Measurements from ENCODE around the gene FARSB. TPM values are rescaled to one million over a fixed set of nuclear protein-coding genes. Genes with fewer than 3 reads are reported as not detected.

Gene FARSB
- total RNA-seq, 4 donors from 2014 or later = 9.7 to 26.8 (median 20.9) TPM

DNA sequence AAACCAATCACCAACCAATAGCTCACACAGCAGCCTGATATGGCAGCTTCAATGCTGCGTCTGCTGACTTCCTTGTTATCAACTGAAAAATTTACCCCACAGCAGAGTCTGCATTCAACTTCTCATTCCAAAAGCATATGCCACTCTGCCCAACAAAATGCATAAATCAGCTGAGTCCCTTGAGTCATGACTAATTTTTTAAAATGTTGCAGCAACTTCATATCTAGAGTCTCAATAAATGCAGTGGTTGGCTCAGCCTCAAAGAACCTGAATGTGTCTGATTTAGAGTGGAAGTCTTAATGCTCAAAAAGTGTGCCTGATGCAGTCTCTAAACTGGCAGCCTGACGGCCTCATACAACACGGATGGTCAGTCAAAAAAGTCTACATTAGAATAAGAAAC, 46.5 kb downstream of the FARSB start:
- no peak for DNase-seq
- Histone ChIP-seq H3K27me3 (no peaks in the 10 kb centered on the region), H3K9me3 (no peaks in the 10 kb centered on the region), H3K4me1 (no peaks in the 10 kb centered on the region), H3K36me3 (peaks cover 0 to 76% (median 0%) of the 10 kb centered on the region in 3 donors), H3K27ac (no peak overlapping the region), H3K4me3 (no peak overlapping the region)
- 94 to 97% methylated on average over 3 of the region's 3 CpGs for WGBS, 2 donors
- intact Hi-C loops (cut with DNase I) = no loop called here
- TF ChIP-seq, protein P1, sequence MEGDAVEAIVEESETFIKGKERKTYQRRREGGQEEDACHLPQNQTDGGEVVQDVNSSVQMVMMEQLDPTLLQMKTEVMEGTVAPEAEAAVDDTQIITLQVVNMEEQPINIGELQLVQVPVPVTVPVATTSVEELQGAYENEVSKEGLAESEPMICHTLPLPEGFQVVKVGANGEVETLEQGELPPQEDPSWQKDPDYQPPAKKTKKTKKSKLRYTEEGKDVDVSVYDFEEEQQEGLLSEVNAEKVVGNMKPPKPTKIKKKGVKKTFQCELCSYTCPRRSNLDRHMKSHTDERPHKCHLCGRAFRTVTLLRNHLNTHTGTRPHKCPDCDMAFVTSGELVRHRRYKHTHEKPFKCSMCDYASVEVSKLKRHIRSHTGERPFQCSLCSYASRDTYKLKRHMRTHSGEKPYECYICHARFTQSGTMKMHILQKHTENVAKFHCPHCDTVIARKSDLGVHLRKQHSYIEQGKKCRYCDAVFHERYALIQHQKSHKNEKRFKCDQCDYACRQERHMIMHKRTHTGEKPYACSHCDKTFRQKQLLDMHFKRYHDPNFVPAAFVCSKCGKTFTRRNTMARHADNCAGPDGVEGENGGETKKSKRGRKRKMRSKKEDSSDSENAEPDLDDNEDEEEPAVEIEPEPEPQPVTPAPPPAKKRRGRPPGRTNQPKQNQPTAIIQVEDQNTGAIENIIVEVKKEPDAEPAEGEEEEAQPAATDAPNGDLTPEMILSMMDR (IDR thresholded peaks at IDR 0.05) = no peak
- no peak for TF ChIP-seq POLR2A (IDR thresholded peaks at IDR 0.05)

DNA sequence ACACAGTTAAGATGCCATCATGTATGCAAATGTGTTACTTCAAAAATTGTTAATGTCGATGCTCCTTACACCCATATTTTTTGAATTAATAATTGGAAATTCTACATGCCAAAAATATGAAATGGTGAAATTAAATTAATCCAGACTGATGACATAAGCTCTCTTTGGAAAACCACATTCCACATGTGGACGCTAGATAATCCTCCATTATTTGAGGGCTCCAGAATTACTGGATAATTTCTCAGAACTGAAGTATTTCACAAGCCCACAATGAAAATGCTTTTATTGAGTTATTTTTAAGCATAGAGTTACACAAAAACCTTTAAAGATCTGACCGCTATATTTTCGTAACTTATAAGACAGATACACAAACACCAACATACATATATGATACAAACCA, 47.8 kb downstream of the FARSB start:
- intact Hi-C loops (cut with DNase I) = no loop called here
- Histone ChIP-seq H3K4me1 (no peaks in the 10 kb centered on the region), H3K27me3 (no peaks in the 10 kb centered on the region), H3K4me3 (no peak overlapping the region), H3K27ac (no peak overlapping the region), H3K9me3 (no peaks in the 10 kb centered on the region), H3K36me3 (peaks cover 0 to 71% (median 0%) of the 10 kb centered on the region in 3 donors)
- DNase-seq = no peak
- WGBS, 2 donors = 67% methylated on average over 4 of the region's 4 CpGs
- no peak for TF ChIP-seq POLR2A (IDR thresholded peaks at IDR 0.05)
- TF ChIP-seq, protein P1 (IDR thresholded peaks at IDR 0.05) = no peak

DNA sequence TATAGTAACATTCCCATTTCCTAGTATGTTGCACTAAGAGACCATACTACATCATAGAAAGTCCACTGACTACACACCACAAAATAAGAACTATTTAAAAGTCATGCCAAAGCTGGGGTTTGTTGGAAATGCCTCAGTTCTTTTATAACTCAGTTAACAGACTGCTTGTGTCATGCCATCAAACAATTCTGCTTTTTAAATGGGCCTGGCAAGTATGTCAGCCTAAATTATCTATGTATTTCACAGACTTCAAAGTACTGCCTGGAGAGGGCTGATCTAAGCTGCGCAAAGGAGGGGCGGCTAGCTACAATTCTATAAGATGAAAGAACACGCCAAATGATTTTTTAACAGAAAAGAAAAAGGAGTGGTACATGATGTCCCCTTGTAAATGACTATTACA, 49.6 kb downstream of the FARSB start:
- intact Hi-C loops (cut with DNase I) = no loop called here
- H3K4me3 ChIP-seq = no peak overlapping the region
- no peaks in the 10 kb centered on the region for H3K9me3 ChIP-seq
- H3K4me1 ChIP-seq = no peaks in the 10 kb centered on the region
- WGBS, 2 donors = 97 to 98% methylated on average over 3 of the region's 3 CpGs
- no peak overlapping the region for H3K27ac ChIP-seq
- peaks cover 0 to 53% (median 0%) of the 10 kb centered on the region in 3 donors for H3K36me3 ChIP-seq
- H3K27me3 ChIP-seq = no peaks in the 10 kb centered on the region
- TF ChIP-seq POLR2A (IDR thresholded peaks at IDR 0.05) = no peak
- no peak for DNase-seq

DNA sequence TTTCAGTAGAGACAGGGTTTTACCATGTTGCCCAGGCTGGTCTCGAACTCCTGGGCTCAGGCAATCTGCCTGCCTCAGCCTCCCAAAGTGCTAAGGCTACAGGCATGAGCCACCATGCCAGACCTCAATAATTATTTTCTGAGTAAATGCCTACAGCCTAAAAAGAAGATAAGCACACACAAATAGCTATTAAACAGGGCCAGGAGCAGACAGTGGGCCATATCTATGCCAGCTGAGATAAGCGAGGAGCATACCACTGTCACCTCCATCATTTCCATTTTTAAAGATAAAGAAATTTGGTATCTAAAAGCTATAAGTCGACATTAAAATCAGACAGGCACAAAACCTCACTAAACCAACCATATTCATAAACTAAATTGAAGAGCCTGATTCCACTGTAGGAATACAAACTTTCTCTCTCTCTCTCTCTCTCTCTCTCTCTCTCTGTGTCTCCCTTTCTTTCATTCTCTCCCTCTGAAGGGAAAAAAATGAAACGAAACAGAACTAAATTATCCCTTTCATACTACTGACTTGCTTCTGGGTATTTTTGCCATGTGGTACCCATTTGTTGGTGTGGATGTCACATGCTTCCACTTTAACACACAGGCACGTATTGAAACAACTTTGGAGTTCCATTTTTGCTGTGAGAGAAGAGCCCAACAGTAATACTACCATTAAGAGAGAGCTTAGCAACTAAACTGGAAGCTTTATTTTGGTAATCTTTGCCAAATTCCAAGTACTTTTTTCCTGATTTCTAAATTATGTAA, 51.0 kb downstream of the FARSB start:
- intact Hi-C loops (cut with DNase I) = no loop called here
- no peaks in the 10 kb centered on the region for H3K4me1 ChIP-seq
- H3K4me3 ChIP-seq = no peak overlapping the region
- no peak overlapping the region for H3K27ac ChIP-seq
- no peak for DNase-seq
- H3K9me3 ChIP-seq = no peaks in the 10 kb centered on the region
- no peaks in the 10 kb centered on the region for H3K27me3 ChIP-seq
- no peak for TF ChIP-seq POLR2A (IDR thresholded peaks at IDR 0.05)
- TF ChIP-seq, protein P1 (IDR thresholded peaks at IDR 0.05) = no peak
- 92 to 95% methylated on average over 5 of the region's 5 CpGs for WGBS, 2 donors
- peaks cover 0 to 46% (median 0%) of the 10 kb centered on the region in 3 donors for H3K36me3 ChIP-seq

DNA sequence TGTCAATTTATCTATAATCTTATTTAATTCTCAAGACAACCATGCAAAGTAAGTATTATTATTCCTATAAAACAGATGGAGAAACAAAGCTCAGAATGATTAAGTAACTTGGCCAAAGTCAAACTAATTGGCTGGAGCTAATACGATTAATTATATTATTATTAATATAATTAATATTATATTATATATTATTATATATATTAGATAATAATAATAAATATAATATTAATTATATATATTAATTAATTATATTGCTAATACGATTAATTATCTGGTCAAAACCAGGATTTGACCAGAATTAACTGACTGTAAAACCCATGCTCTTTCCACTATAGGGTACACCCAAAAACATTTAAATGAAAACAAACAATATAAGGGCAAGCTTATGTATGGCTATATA, 52.4 kb downstream of the FARSB start:
- DNase-seq = no peak
- H3K36me3 ChIP-seq = peaks cover 0 to 48% (median 0%) of the 10 kb centered on the region in 3 donors
- H3K4me1 ChIP-seq = no peaks in the 10 kb centered on the region
- no peaks in the 10 kb centered on the region for H3K9me3 ChIP-seq
- no peak overlapping the region for H3K27ac ChIP-seq
- 97 to 100% methylated on average over 2 of the region's 2 CpGs for WGBS, 2 donors
- no peaks in the 10 kb centered on the region for H3K27me3 ChIP-seq
- intact Hi-C loops (cut with DNase I) = no loop called here
- no peak overlapping the region for H3K4me3 ChIP-seq
- TF ChIP-seq, protein P1 (IDR thresholded peaks at IDR 0.05) = no peak
- no peak for TF ChIP-seq POLR2A (IDR thresholded peaks at IDR 0.05)
